IPS DF 6.9 (cell line): Measurements from ENCODE around the gene IL37.

ENCODE experiments used
- DNase-seq: peaks from one replicate; pipeline ENCODE4 v3.0.0-alpha.2; 2013; ENCODE audit warnings: low read depth, low spot score
- H3K27ac ChIP-seq: one replicate; pipeline ENCODE4 v1.5.1; 2013; ENCODE audit warnings: low read length, control low read depth
- H3K27me3 ChIP-seq: 2 replicates; pipeline ENCODE4 v1.6.1; 2013; ENCODE audit warnings: mild to moderate bottlenecking, low read length; ENCODE audit not compliant: control insufficient read depth, insufficient read depth
- H3K36me3 ChIP-seq: 2 replicates; pipeline ENCODE4 v1.6.1; 2013; ENCODE audit warnings: low read length; ENCODE audit not compliant: control insufficient read depth, insufficient read depth
- H3K4me1 ChIP-seq: 2 replicates; pipeline ENCODE4 v1.6.1; 2013; ENCODE audit warnings: low read length; ENCODE audit not compliant: control insufficient read depth, insufficient read depth
- H3K4me3 ChIP-seq: 2 replicates; pipeline ENCODE4 v1.5.1; 2013; ENCODE audit warnings: mild to moderate bottlenecking, low read length
- H3K9me3 ChIP-seq: 2 replicates; pipeline ENCODE4 v1.6.1; 2013; ENCODE audit warnings: low read length, inconsistent platforms; ENCODE audit not compliant: control insufficient read depth, insufficient read depth
- WGBS: extraction: QIAGEN DNeasy Blood & Tissue Kit; methylation state at CpG from one replicate; pipeline ENCODE4 v1.1.7; 2013; ENCODE audit warnings: mixed read lengths, missing lambda C conversion rate; ENCODE audit not compliant: insufficient read length, insufficient coverage; 5-methylcytosine and 5-hydroxymethylcytosine counted together

The IL37 gene

DNA sequence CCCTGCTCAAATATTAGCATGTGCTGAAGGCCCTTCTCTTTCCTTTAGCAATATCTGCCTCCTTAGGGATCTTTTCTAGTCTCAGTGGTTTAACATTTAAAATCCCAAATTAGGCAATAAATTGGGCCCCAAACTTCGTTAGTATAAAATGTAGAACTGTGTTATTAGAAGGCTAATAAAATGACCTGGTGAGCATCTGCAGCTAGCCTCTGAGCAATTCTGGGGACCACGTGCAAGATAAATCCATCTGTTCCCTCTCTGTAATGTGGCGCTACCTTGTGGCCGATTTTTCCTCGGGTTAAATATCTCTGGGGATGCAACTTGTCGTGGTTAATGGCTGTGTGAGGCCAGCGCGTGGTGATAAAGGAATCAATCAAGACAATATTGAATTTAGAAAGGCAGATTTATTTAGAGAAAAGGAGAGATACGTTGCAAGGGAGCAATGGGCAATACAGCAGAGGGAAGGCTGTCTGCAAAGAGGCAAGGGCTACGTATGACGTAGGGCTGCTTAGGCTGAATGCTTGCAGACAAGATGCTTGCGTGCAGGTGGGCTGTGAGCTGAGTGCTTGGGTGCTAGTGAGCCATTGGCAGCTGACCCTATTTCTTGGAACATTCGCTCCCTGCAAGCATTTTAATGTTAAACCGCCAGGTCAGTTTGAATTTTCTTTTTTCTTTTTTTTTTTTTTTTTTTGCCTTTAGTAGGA is 48.3 kb downstream of the IL37 start:
- Histone ChIP-seq H3K27ac (no peak overlapping the region), H3K9me3 (no peaks in the 10 kb centered on the region), H3K4me3 (no peak overlapping the region), H3K36me3 (no peaks in the 10 kb centered on the region), H3K27me3 (no peaks in the 10 kb centered on the region), H3K4me1 (no peaks in the 10 kb centered on the region; the same call in 1 of the 2 replicates)
- DNase-seq, result peak; percentile 18
- no CpG with 5 or more reads among the region's 14 CpGs for WGBS

- H3K4me3 ChIP-seq, result no peak overlapping the region
- no CpG with 5 or more reads among the region's 2 CpGs for WGBS
- no peak for DNase-seq
- no peaks in the 10 kb centered on the region for H3K9me3 ChIP-seq
- H3K27me3 ChIP-seq, result no peaks in the 10 kb centered on the region
- H3K27ac ChIP-seq, result no peak overlapping the region
- H3K4me1 ChIP-seq, result no peaks in the 10 kb centered on the region; the same call in 1 of the 2 replicates
- H3K36me3 ChIP-seq, result no peaks in the 10 kb centered on the region
Observed at GRCh38 chr2:112960230-112960825, 49.4 kb downstream of the IL37 start.

- H3K4me3 ChIP-seq, result no peak overlapping the region
- no peaks in the 10 kb centered on the region for H3K9me3 ChIP-seq
- no peaks in the 10 kb centered on the region; the same call in 1 of the 2 replicates for H3K4me1 ChIP-seq
- no peaks in the 10 kb centered on the region for H3K36me3 ChIP-seq
- H3K27ac ChIP-seq, result no peak overlapping the region
- no peak for DNase-seq
- H3K27me3 ChIP-seq, result no peaks in the 10 kb centered on the region
- no CpG with 5 or more reads among the region's 3 CpGs for WGBS
Observed at GRCh38 chr2:112962308-112963175, 51.6 kb downstream of the IL37 start.

DNA sequence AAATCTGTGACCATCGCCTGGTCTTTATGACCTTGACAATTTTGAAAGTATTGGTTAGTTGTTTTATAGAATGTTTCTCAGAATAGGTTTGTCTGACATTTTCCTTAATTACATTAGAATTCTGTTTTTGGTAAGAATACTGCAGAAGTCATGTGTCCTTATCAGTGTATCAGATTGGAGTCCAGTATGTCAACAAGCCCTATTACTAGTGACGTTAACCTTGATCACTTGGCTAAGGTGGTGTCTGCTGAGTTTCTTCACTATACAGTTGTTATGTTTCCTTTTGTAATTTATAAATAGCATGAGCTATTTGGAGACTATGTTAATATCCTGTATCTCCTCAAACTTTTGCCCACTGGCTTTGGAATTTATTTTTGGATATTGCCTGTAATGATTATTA is 56.1 kb downstream of the IL37 start:
- DNase-seq, result no peak
- no CpG with 5 or more reads among the region's 2 CpGs for WGBS
- no peaks in the 10 kb centered on the region for H3K9me3 ChIP-seq

More for the DNA sequence above, 56.1 kb downstream of the IL37 start:
- Histone ChIP-seq H3K27ac (no peak overlapping the region), H3K4me3 (no peak overlapping the region), H3K4me1 (no peaks in the 10 kb centered on the region), H3K36me3 (no peaks in the 10 kb centered on the region), H3K27me3 (no peaks in the 10 kb centered on the region)
